ENCODE measurements around the gene PLXNC1. TPM values are rescaled to one million over a fixed set of nuclear protein-coding genes. Genes with fewer than 3 reads are reported as not detected.

The PLXNC1 gene
- total RNA-seq, 1 donor from 2014 or later = 14.2 TPM

DNA sequence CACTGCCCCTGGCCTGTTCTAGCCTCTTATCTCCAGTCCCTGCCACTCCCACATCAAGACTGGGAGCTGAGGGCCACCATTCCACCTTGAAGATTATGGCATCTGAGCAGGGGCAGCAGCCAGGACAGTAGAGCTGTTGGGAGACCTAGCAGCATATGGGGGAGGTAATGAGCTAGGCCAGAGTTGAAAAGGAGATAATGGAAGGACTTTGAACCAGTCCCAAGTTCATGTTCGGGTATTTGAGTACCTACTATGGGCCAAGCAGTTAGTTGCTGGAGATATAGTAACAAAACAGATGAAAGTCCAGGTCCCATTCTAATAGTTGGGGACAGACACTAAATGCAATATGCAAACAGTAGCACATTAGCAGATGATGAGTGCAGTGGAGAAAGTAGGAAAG lies 151.5 kb downstream of the PLXNC1 start:
- intact Hi-C loops (cut with DNase I) = no loop called here
- Histone ChIP-seq H3K36me3 (peaks cover 0 to 16% of the 10 kb centered on the region in 2 donors), H3K4me1 (peaks cover 5% of the 10 kb centered on the region), H3K27ac (no peak overlapping the region), H3K9me3 (no peaks in the 10 kb centered on the region), H3K4me3 (no peak overlapping the region), H3K27me3 (no peaks in the 10 kb centered on the region)
- no peak for TF ChIP-seq POLR2A (IDR thresholded peaks at IDR 0.05)
- no peak for TF ChIP-seq POLR2AphosphoS5 (IDR thresholded peaks at IDR 0.05; ENCODE audit: insufficient read depth in 1 of 2, low read depth in 1 of 2)
- TF ChIP-seq, protein P1, sequence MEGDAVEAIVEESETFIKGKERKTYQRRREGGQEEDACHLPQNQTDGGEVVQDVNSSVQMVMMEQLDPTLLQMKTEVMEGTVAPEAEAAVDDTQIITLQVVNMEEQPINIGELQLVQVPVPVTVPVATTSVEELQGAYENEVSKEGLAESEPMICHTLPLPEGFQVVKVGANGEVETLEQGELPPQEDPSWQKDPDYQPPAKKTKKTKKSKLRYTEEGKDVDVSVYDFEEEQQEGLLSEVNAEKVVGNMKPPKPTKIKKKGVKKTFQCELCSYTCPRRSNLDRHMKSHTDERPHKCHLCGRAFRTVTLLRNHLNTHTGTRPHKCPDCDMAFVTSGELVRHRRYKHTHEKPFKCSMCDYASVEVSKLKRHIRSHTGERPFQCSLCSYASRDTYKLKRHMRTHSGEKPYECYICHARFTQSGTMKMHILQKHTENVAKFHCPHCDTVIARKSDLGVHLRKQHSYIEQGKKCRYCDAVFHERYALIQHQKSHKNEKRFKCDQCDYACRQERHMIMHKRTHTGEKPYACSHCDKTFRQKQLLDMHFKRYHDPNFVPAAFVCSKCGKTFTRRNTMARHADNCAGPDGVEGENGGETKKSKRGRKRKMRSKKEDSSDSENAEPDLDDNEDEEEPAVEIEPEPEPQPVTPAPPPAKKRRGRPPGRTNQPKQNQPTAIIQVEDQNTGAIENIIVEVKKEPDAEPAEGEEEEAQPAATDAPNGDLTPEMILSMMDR (IDR thresholded peaks at IDR 0.05) = no peak
- DNase-seq (ENCODE audit: extremely low spot score in 2 of 2) = no peak

- TF ChIP-seq POLR2A (IDR thresholded peaks at IDR 0.05) (no peak), POLR2AphosphoS5 (IDR thresholded peaks at IDR 0.05; ENCODE audit: insufficient read depth in 1 of 2, low read depth in 1 of 2) (no peak)
- TF ChIP-seq, protein P1 (IDR thresholded peaks at IDR 0.05) = no peak
- H3K4me1 ChIP-seq = peaks cover 6% of the 10 kb centered on the region
- intact Hi-C loops (cut with DNase I) = no loop called here
- no peak overlapping the region for H3K27ac ChIP-seq
- no peak overlapping the region for H3K4me3 ChIP-seq
- no peak for DNase-seq (ENCODE audit: extremely low spot score in 2 of 2)
- H3K27me3 ChIP-seq = no peaks in the 10 kb centered on the region
- no peaks in the 10 kb centered on the region for H3K9me3 ChIP-seq
- peaks cover 0 to 13% of the 10 kb centered on the region in 2 donors for H3K36me3 ChIP-seq
Observed at GRCh38 chr12:94304012-94304411, 155.6 kb downstream of the PLXNC1 start.

- no peak for DNase-seq (ENCODE audit: extremely low spot score in 2 of 2)
- Histone ChIP-seq H3K9me3 (no peaks in the 10 kb centered on the region), H3K4me1 (peaks cover 6% of the 10 kb centered on the region), H3K4me3 (no peak overlapping the region), H3K27me3 (no peaks in the 10 kb centered on the region), H3K27ac (peak overlapping the region; percentile 10), H3K36me3 (peaks cover 0 to 13% of the 10 kb centered on the region in 2 donors)
- intact Hi-C loops (cut with DNase I) = no loop called here
- TF ChIP-seq POLR2A (IDR thresholded peaks at IDR 0.05) (no peak), POLR2AphosphoS5 (IDR thresholded peaks at IDR 0.05; ENCODE audit: insufficient read depth in 1 of 2, low read depth in 1 of 2) (no peak)
- TF ChIP-seq, protein P1 (IDR thresholded peaks at IDR 0.05) = no peak
Observed at GRCh38 chr12:94304566-94305061, 156.2 kb downstream of the PLXNC1 start.

- DNase-seq (ENCODE audit: extremely low spot score in 2 of 2) = no peak
- no peak overlapping the region for H3K27ac ChIP-seq
- no peaks in the 10 kb centered on the region for H3K9me3 ChIP-seq
- intact Hi-C loops (cut with DNase I) = no loop called here
- H3K4me3 ChIP-seq = no peak overlapping the region
- TF ChIP-seq POLR2AphosphoS5 (IDR thresholded peaks at IDR 0.05; ENCODE audit: insufficient read depth in 1 of 2, low read depth in 1 of 2) (no peak), POLR2A (IDR thresholded peaks at IDR 0.05) (no peak)
- TF ChIP-seq, protein P1 (IDR thresholded peaks at IDR 0.05) = no peak
- H3K27me3 ChIP-seq = no peaks in the 10 kb centered on the region
- H3K36me3 ChIP-seq = peaks cover 0 to 13% of the 10 kb centered on the region in 2 donors
- peaks cover 6% of the 10 kb centered on the region for H3K4me1 ChIP-seq
Observed at GRCh38 chr12:94305130-94305957, 157.0 kb downstream of the PLXNC1 start.

- intact Hi-C loops (cut with DNase I) = no loop called here
Observed at GRCh38 chr12:94308612-94309011, 160.2 kb downstream of the PLXNC1 start.

More at GRCh38 chr12:94308612-94309011, 160.2 kb downstream of the PLXNC1 start:
- DNase-seq (ENCODE audit: extremely low spot score in 2 of 2) = no peak
- H3K4me1 ChIP-seq = peaks cover 6% of the 10 kb centered on the region
- no peak overlapping the region for H3K4me3 ChIP-seq
- peaks cover 0 to 5% of the 10 kb centered on the region in 2 donors for H3K36me3 ChIP-seq
- TF ChIP-seq POLR2A (IDR thresholded peaks at IDR 0.05) (no peak), POLR2AphosphoS5 (IDR thresholded peaks at IDR 0.05; ENCODE audit: insufficient read depth in 1 of 2, low read depth in 1 of 2) (peak in 1 of 2 donors; percentile 11)
- no peaks in the 10 kb centered on the region for H3K27me3 ChIP-seq
- H3K27ac ChIP-seq = no peak overlapping the region
- H3K9me3 ChIP-seq = no peaks in the 10 kb centered on the region
